ENCODE results near the gene SFI1. TPM values are rescaled to one million over a fixed set of nuclear protein-coding genes. Genes with fewer than 3 reads are reported as not detected.
"Not testable (repeated sequence)": the region's sequence is repeated elsewhere in the genome, so short reads cannot be mapped to it uniquely, and the experiment has no call there.

The SFI1 gene
- total and polyA plus RNA-seq, 7 donors, result 6.5 to 40.9 (median 17.5) TPM

DNA sequence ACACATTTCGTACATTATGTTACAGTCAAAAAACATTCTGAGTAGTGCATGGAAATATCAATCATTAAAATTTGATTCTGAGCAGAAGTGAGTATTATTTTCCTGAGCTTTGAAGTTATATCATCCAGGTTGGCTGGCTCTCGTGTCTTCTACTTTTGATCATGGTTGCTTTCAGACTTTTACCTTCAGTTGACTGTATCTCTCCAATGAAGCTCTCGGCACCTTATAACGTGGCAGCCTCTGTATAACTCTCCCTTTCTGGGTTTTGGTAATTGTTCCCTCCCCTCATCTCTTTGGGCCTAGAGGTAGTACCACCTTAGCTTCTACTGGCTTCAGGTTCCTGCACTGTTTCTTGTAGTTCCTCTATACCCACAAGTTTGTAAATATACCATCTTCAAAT lies 12.2 kb downstream of the SFI1 start:
- Histone ChIP-seq H3K4me1 (no peaks in the 10 kb centered on the region), H3K27me3 (no peaks in the 10 kb centered on the region), H3K4me3 (no peak overlapping the region), H3K36me3 (peaks cover 0 to 5% (median 0%) of the 10 kb centered on the region in 4 donors), H3K27ac (no peak overlapping the region), H3K9me3 (no peaks in the 10 kb centered on the region)
- 93 to 95% methylated on average over 4 of the region's 4 CpGs for WGBS, 2 donors
- intact Hi-C loops (cut with DNase I), result no loop called here
- DNase-seq, result no peak
- TF ChIP-seq POLR2A (IDR thresholded peaks at IDR 0.05), result no peak
- no peak for TF ChIP-seq EP300 (IDR thresholded peaks at IDR 0.05)
- no peak for TF ChIP-seq POLR2AphosphoS5 (IDR thresholded peaks at IDR 0.05)
- no peak for TF ChIP-seq CTCF (IDR thresholded peaks at IDR 0.05)

DNA sequence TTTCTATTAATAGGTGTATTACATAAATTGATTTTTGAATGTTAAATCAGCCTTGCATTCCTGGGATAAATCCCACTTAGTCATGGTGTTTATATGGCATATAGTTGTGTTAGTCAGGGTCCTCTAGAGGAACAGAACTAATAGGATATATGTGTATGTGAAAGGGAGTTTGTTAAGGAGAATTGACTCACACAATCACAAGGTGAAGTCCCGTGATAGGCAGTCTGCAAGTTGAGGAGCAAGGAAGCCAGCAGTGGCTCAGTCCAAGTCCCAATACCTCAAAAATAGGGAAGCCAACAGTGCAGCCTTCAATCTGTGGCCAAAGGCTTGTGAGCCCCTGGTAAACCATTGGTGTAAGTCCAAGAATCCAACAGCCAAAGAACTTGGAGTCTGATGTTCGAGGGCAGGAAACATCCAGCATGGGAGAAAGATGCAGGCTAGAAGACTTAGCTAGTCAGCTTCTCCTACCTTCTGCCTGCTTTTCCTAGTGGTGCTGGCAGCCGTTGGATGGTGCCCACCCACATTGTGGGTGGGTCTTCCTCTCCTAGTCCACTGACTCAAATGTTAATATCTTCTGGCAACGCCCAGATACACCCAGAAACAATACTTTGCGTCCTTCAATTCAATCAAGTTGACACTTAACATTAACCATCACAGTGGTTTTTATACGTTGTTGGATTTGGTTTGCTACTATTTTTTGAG lies 12.9 kb downstream of the SFI1 start:
- no peak for DNase-seq
- Histone ChIP-seq H3K36me3 (peaks cover 0 to 5% (median 0%) of the 10 kb centered on the region in 4 donors), H3K4me3 (no peak overlapping the region), H3K9me3 (no peaks in the 10 kb centered on the region), H3K4me1 (no peaks in the 10 kb centered on the region), H3K27ac (no peak overlapping the region), H3K27me3 (no peaks in the 10 kb centered on the region)
- no peak for TF ChIP-seq EP300 (IDR thresholded peaks at IDR 0.05)
- WGBS, 2 donors, result 91 to 95% methylated on average over 6 of the region's 6 CpGs
- intact Hi-C loops (cut with DNase I), result no loop called here

DNA sequence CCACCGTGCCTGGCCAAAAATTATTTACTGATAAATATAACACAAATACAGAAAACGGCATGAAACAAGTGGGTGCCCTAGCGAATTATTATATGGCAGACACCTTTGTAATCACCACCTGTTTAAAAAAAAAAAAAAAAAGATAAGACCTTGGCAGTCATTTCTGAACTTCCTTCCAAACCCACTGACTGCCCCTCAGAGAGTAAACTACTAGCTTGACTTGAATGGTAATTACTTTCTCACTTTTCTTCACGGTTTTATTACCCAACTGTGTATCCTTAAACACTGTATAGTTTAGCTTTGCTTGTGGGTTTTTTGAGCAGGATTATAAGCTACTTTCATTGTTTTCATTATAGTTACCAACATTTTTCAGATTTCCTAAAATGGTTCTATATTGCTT lies 23.7 kb downstream of the SFI1 start:
- Histone ChIP-seq H3K36me3 (peaks cover 0 to 7% (median 0%) of the 10 kb centered on the region in 4 donors), H3K27ac (no peak overlapping the region), H3K9me3 (no peaks in the 10 kb centered on the region), H3K4me1 (no peaks in the 10 kb centered on the region), H3K27me3 (no peaks in the 10 kb centered on the region), H3K4me3 (no peak overlapping the region)
- WGBS, 2 donors, result 18 to 60% methylated on average over 4 of the region's 4 CpGs
- intact Hi-C loops (cut with DNase I), result no loop called here
- no peak for DNase-seq
- TF ChIP-seq EP300 (IDR thresholded peaks at IDR 0.05) (no peak), POLR2AphosphoS5 (IDR thresholded peaks at IDR 0.05) (no peak), CTCF (IDR thresholded peaks at IDR 0.05) (no peak), POLR2A (IDR thresholded peaks at IDR 0.05) (no peak)

GRCh38 chr22:31524132-31524531 lies 27.8 kb downstream of the SFI1 start:
- intact Hi-C loops (cut with DNase I); H3K4me3 ChIP-seq; H3K36me3 ChIP-seq; H3K9me3 ChIP-seq; H3K4me1 ChIP-seq; DNase-seq; H3K27me3 ChIP-seq; H3K27ac ChIP-seq: not testable (repeated sequence)
- WGBS, 2 donors, result 92 to 94% methylated on average over 5 of the region's 5 CpGs

DNA sequence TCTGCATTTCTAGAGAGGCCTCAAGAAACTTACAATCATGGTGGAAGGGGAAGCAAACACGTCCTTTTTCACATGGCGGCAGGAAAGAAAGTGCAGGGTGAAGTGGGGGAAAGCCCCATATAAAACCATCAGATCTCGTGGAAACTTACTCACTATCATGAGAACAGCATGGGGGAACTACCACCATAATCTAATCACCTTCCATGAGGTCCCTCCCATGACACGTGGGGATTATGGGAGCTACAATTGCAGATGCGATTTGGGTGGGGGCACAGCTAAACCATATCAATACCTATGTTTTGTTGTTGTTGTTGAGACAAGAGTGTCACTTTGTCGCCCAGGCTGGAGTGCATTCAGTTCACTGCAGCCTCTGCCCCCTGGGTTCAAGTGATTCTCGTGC lies 29.9 kb downstream of the SFI1 start:
- Histone ChIP-seq H3K4me3 (no peak overlapping the region), H3K27ac (no peak overlapping the region), H3K27me3 (no peaks in the 10 kb centered on the region), H3K36me3 (no peaks in the 10 kb centered on the region), H3K4me1 (peaks cover 0 to 16% (median 12%) of the 10 kb centered on the region in 4 donors), H3K9me3 (no peaks in the 10 kb centered on the region)
- WGBS, 2 donors, result 78 to 91% methylated on average over 7 of the region's 7 CpGs
- TF ChIP-seq EP300 (IDR thresholded peaks at IDR 0.05) (no peak), CTCF (IDR thresholded peaks at IDR 0.05) (no peak), POLR2A (IDR thresholded peaks at IDR 0.05) (no peak), POLR2AphosphoS5 (IDR thresholded peaks at IDR 0.05) (no peak)
- no peak for DNase-seq
- intact Hi-C loops (cut with DNase I), result no loop called here

DNA sequence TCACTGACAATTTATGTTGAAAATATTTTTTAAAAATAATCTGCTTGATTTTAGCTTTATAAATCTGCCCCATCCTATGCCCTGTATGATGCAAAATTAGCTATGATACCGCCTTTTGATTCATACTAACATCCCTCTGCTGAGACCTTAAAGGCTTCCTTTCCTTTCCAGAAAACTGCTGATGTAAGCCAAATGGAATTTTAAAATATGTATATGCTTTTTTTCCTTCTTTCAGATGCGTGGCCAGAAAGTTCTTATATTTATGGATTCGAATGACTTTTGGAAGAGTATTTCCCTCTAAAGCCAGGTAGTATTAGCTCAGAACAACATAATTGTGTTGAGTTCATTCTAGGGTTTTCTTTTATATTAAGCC lies 34.5 kb downstream of the SFI1 start:
- peaks cover 0 to 31% (median 30%) of the 10 kb centered on the region in 4 donors for H3K4me1 ChIP-seq
- no peak for DNase-seq
- no peak for TF ChIP-seq CTCF (IDR thresholded peaks at IDR 0.05)
- TF ChIP-seq POLR2A (IDR thresholded peaks at IDR 0.05), result no peak
- no peak for TF ChIP-seq POLR2AphosphoS5 (IDR thresholded peaks at IDR 0.05)
- TF ChIP-seq EP300 (IDR thresholded peaks at IDR 0.05), result no peak
- H3K36me3 ChIP-seq, result no peaks in the 10 kb centered on the region
- H3K9me3 ChIP-seq, result no peaks in the 10 kb centered on the region
- H3K4me3 ChIP-seq, result no peak overlapping the region
- peak overlapping the region; percentile 49 to 81 (median 66) for H3K27ac ChIP-seq
- WGBS, 2 donors, result 51 to 73% methylated on average over 3 of the region's 3 CpGs
- H3K27me3 ChIP-seq, result no peaks in the 10 kb centered on the region
- intact Hi-C loops (cut with DNase I), result no loop called here
